SU-DHL-6 (cell line): ENCODE measurements around the gene ITFG1.

Experiments used
- EZH2phosphoT487 ChIP-seq: fragments of 200-600 bp; sonication (generic), shearing (Covaris generic); conservative IDR thresholded peaks from 2 replicates; pipeline ENCODE4 v1.6.1; 2018; ENCODE audit warnings: mild to moderate bottlenecking, antibody characterized with exemption, low read length, moderate library complexity, mixed read lengths
- TF ChIP-seq, protein P1 (sequence below): fragments of 200-600 bp; sonication (generic); IDR thresholded peaks from one replicate; pipeline ENCODE4 v1.5.1; 2017; ENCODE audit warnings: antibody characterized with exemption, mild to moderate bottlenecking, low read length, moderate library complexity; ENCODE audit not compliant: insufficient read depth, poor library complexity, severe bottlenecking

DNA sequence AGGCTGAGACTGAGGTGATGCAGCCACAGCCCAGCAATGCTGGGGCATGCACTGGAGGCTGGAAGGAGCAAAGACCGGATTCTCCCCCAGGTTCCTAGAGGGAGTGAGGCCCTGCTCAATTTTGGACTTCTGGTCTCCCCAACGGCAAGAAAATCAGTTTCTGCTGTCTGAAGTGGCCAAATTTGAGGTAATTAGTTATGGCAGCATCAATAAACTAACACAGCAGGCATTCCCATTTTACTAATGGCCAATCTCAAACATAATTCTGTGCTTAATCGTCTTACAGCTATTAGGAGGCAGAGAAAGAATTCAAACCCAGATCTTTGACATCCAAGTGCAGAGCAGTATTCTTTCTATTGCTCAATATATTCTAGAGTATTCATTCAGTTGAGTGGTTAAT, 333.3 kb downstream of the ITFG1 start:
- TF ChIP-seq, protein P1, sequence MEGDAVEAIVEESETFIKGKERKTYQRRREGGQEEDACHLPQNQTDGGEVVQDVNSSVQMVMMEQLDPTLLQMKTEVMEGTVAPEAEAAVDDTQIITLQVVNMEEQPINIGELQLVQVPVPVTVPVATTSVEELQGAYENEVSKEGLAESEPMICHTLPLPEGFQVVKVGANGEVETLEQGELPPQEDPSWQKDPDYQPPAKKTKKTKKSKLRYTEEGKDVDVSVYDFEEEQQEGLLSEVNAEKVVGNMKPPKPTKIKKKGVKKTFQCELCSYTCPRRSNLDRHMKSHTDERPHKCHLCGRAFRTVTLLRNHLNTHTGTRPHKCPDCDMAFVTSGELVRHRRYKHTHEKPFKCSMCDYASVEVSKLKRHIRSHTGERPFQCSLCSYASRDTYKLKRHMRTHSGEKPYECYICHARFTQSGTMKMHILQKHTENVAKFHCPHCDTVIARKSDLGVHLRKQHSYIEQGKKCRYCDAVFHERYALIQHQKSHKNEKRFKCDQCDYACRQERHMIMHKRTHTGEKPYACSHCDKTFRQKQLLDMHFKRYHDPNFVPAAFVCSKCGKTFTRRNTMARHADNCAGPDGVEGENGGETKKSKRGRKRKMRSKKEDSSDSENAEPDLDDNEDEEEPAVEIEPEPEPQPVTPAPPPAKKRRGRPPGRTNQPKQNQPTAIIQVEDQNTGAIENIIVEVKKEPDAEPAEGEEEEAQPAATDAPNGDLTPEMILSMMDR = no peak
- no peak for TF ChIP-seq EZH2phosphoT487
